Activated CD8-positive, alpha-beta T cell treated with anti-CD3 and anti-CD28 coated beads for 36 hours (primary cell): ENCODE data around the gene RFX2. TPM values are rescaled to one million over a fixed set of nuclear protein-coding genes. Genes with fewer than 3 reads are reported as not detected.

Source experiments
- ATAC-seq: fragments of 200-7000 bp; cut with Tn5 transposase; one replicate; pipeline ENCODE4 v1.10.0; 2021; ENCODE audit warnings: mild to moderate bottlenecking, moderate library complexity
- CTCF ChIA-PET: fragments of 350-600 bp; sonication (Branson Sonifier 250); formaldehyde crosslinking; loops from one replicate; lab custom pipeline; 2021; ENCODE audit warnings: antibody characterized with exemption; lab: Charles Lee
- POLR2A ChIA-PET: fragments of 350-600 bp; sonication (Branson Sonifier 250); formaldehyde crosslinking; loops from one replicate; lab custom pipeline; 2021; ENCODE audit warnings: antibody characterized with exemption; lab: Charles Lee
- DNase-seq: peaks from one replicate; pipeline ENCODE4 v3.0.0-alpha.2; 2020
- H3K27ac Mint-ChIP-seq: one replicate; pipeline ENCODE4 v1.8.0; 2021; ENCODE audit warnings: mild to moderate bottlenecking, mixed read lengths
- H3K27me3 Mint-ChIP-seq: one replicate; pipeline ENCODE4 v1.8.0; 2021; ENCODE audit warnings: mixed read lengths
- H3K36me3 Mint-ChIP-seq: one replicate; pipeline ENCODE4 v1.8.0; 2021; ENCODE audit warnings: low read depth, mixed read lengths
- H3K4me1 Mint-ChIP-seq: one replicate; pipeline ENCODE4 v1.8.0; 2021; ENCODE audit warnings: low read depth, mixed read lengths
- H3K4me3 Mint-ChIP-seq: one replicate; pipeline ENCODE4 v1.8.0; 2021; ENCODE audit warnings: mild to moderate bottlenecking, moderate library complexity, mixed read lengths
- H3K9me3 Mint-ChIP-seq: one replicate; pipeline ENCODE4 v1.8.0; 2021; ENCODE audit warnings: mixed read lengths
- intact Hi-C: fragments of 100-400 bp; cut with micrococcal nuclease; formaldehyde crosslinking; loops from one replicate; pipeline ENCODE4 v1.10.0; 2022
- total RNA-seq, 2 experiments: library from RNA; stranded (reverse); gene quantifications; one replicate each; pipeline ENCODE4 v1.2.3, GENCODE V29; 2021
- TF ChIP-seq, protein P1 (sequence below): fragments of 200-600 bp; IDR thresholded peaks from one replicate; pipeline ENCODE4 v1.8.0; 2022; ENCODE audit warnings: antibody characterized with exemption, mild to moderate bottlenecking

The RFX2 gene
- total RNA-seq, 2 experiments from 2014 or later: 8.9 to 10.5 TPM

DNA sequence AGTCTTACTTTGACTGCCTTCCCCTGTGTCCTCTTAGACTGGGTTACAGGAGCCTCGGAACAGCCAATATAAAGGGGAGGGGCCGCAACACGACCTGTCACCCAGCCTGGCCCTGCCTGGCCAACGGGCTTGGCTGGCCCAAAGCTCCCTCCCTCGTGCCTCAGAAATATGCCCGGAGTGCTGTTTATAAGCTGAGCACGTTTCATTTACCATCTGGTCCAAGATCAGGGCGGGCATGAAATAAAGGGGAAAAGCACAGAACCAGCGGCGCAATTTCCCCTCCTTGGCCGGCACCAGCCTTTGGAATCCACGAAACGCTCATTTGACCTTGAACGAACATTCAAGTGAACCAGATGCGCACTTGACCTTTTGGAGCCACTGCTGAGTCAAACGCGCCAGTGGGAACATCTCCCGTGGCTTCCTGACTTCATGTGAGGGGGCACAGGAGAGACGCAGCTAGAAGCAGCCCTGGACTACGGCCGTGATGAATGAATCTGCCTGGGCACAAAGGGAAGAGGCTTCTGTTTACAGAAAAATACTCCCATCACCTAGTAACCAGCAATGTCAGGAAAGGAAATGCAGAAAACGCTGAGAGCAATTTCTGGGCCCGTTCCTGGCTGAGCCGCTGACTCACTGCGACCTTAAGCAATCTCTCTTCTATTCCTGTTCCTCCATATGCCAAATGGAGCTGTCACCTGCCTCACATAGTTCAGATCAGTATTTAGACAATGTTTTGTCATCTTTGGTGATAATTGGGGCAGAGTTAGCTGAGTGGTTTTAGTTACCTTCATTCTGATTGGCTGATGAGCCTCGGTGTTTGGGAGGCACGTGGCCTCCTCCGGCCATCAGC is 53.3 kb downstream of the RFX2 start:
- no peaks in the 10 kb centered on the region for H3K27me3 Mint-ChIP-seq
- intact Hi-C loops: no loop called here
- ATAC-seq (no peak), DNase-seq (no peak)
- no peak overlapping the region for H3K4me3 Mint-ChIP-seq
- no peak overlapping the region for H3K27ac Mint-ChIP-seq
- H3K4me1 Mint-ChIP-seq: peaks cover 29% of the 10 kb centered on the region
- ChIA-PET CTCF (interaction anchor here (1.4 to 1.8 kb wide), 2 partner anchors 9 to 69 kb away, joined by 7 read pairs; no protein-coding TSS in a partner anchor), POLR2A (no interaction called here)
- H3K9me3 Mint-ChIP-seq: no peaks in the 10 kb centered on the region
- TF ChIP-seq, protein P1, sequence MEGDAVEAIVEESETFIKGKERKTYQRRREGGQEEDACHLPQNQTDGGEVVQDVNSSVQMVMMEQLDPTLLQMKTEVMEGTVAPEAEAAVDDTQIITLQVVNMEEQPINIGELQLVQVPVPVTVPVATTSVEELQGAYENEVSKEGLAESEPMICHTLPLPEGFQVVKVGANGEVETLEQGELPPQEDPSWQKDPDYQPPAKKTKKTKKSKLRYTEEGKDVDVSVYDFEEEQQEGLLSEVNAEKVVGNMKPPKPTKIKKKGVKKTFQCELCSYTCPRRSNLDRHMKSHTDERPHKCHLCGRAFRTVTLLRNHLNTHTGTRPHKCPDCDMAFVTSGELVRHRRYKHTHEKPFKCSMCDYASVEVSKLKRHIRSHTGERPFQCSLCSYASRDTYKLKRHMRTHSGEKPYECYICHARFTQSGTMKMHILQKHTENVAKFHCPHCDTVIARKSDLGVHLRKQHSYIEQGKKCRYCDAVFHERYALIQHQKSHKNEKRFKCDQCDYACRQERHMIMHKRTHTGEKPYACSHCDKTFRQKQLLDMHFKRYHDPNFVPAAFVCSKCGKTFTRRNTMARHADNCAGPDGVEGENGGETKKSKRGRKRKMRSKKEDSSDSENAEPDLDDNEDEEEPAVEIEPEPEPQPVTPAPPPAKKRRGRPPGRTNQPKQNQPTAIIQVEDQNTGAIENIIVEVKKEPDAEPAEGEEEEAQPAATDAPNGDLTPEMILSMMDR: no peak
- H3K36me3 Mint-ChIP-seq: no peaks in the 10 kb centered on the region

DNA sequence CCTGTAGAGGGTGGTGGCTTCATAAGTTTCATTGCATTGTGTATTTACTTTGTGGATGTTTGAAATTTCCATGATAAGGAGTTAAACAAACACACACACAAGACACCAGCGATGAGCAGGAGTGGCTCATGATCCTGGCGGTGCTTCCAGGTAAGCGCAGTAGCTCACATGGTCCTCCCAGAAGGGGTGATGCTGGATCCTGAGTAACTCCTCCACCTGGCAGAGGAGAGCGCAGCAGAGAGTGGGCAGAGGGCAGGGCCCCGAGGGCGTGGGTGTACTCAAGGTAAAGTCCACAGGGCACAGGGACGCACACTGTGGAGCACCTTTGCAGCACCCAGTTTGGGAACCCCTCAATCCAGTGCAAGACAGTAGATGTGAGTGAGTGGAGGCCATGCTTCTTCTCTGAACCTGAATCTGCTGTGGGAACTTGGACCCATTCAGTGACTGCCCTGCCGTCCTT is 54.0 kb downstream of the RFX2 start:
- H3K27ac Mint-ChIP-seq: no peak overlapping the region
- H3K9me3 Mint-ChIP-seq: no peaks in the 10 kb centered on the region
- H3K36me3 Mint-ChIP-seq: no peaks in the 10 kb centered on the region

DNA sequence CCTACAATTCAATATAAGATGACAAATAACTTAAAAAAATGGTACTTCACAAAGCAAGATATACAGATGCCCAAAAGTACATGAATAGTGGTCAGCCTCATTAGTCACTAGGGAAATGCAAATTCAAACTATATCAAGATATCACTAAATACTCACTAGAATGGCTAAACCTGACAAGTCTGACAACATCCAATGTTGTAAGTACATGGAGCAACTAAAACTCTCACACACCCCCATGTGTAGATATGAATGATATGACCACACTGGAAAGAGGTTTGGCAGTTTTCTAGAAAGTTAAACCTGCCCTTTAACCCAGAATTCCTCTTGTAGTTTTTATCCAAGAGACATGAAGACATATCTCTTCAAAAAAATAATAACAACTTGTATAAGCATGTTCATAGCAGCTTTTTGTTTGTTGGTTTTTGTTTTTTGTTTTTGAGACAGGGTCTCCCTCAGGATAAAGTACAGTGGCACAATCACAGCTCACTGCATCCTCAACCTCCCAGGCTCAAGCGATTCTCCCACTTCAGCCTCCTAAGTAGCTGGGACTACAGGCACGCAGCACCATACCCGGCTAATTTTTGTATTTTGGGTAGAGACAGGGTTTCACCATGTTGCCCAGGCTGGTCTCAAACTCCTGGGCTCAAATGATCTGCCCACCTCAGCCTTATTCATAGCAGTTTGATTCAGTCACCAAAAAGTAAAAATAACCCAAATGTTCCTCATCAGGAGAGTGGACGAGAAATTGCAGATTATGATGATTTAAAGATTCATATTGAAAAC is 55.1 kb downstream of the RFX2 start:
- no peaks in the 10 kb centered on the region for H3K27me3 Mint-ChIP-seq
- ChIA-PET CTCF (interaction anchor here (0.6 to 1.4 kb wide), 2 partner anchors 65 to 68 kb away, joined by 3 read pairs; no protein-coding TSS in a partner anchor), POLR2A (interaction anchor here (0.9 kb wide), 1 partner anchor 12 kb away, joined by 3 read pairs; no protein-coding TSS in a partner anchor)
- no peak for ATAC-seq
- H3K4me1 Mint-ChIP-seq: peaks cover 12% of the 10 kb centered on the region
- no peak overlapping the region for H3K27ac Mint-ChIP-seq
- H3K4me3 Mint-ChIP-seq: no peak overlapping the region
- no peaks in the 10 kb centered on the region for H3K9me3 Mint-ChIP-seq
- intact Hi-C loops: no loop called here
- H3K36me3 Mint-ChIP-seq: no peaks in the 10 kb centered on the region
- DNase-seq: no peak
- TF ChIP-seq, protein P1: no peak

More for the DNA sequence above, 54.0 kb downstream of the RFX2 start:
- Mint-ChIP-seq H3K27me3 (no peaks in the 10 kb centered on the region), H3K4me1 (peaks cover 23% of the 10 kb centered on the region), H3K4me3 (no peak overlapping the region)
- no peak for ATAC-seq
- TF ChIP-seq, protein P1: no peak
- ChIA-PET POLR2A (no interaction called here), CTCF (interaction anchor here (1.4 kb wide), 1 partner anchor 69 kb away, joined by 3 read pairs; no protein-coding TSS in a partner anchor)
- no peak for DNase-seq
- intact Hi-C loops: no loop called here

DNA sequence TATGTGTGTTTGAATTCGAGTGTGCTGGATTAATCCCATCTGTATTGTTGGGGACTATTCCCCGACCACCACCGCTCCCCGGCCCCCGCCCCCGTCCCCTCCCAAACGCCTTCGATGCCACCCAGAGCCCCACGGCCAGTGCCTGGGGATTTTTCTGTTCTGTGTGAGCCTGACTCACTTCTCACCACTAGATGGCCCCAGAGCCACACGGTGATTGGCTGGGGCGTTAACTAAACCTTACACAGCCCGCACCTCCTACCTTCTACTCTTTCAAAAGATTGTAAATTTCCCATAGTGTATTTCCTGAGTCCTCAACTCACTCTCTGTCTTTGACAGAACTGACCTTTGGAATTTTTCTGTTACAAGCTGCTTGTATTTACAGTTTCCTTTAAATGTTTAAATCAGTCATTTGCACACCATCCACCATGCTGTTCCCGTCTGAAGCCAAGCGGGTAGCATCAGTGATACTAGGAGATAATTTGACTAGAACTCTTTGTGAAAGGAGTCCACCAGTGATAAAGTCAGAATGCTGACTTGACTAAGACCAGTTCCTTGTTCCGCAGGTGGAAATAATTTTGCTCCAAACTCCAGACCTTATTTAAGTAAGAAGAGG is 61.4 kb downstream of the RFX2 start:
- no peaks in the 10 kb centered on the region for H3K27me3 Mint-ChIP-seq
- POLR2A ChIA-PET: no interaction called here
- peak; percentile 87 for DNase-seq
- CTCF ChIA-PET: interaction anchor here (0.6 to 8.8 kb wide), 31 partner anchors 8 to 377 kb away, joined by 3 to 218 read pairs (median 5); no protein-coding TSS in a partner anchor
- no peaks in the 10 kb centered on the region for H3K36me3 Mint-ChIP-seq
- peaks cover 3% of the 10 kb centered on the region for H3K4me1 Mint-ChIP-seq
- ATAC-seq: peak; percentile 100
- H3K27ac Mint-ChIP-seq: no peak overlapping the region
- H3K4me3 Mint-ChIP-seq: no peak overlapping the region
- TF ChIP-seq, protein P1: peak; percentile 85
- intact Hi-C loops: loop anchor here (1.0 kb wide), 1 partner anchor 76 kb away; no protein-coding TSS in a partner anchor
- H3K9me3 Mint-ChIP-seq: no peaks in the 10 kb centered on the region
